WERI-Rb-1 (cell line): Measurements from ENCODE around the gene UBE2O.

Experiments used
- DNase-seq: peaks from one replicate; pipeline ENCODE4 v3.0.0-alpha.2; 2020
- H3K27ac ChIP-seq: fragments of 250-450 bp; sonication (Bioruptor Pico); 2 replicates; pipeline ENCODE4 v1.5.1; 2020; ENCODE audit warnings: mild to moderate bottlenecking, moderate library complexity
- H3K27me3 ChIP-seq: fragments of 250-450 bp; sonication (Bioruptor Pico); 2 replicates; pipeline ENCODE4 v1.5.1; 2021; ENCODE audit warnings: mild to moderate bottlenecking, low read depth, moderate library complexity; ENCODE audit not compliant: insufficient read depth, severe bottlenecking
- H3K36me3 ChIP-seq: fragments of 250-450 bp; sonication (Bioruptor Pico); 2 replicates; pipeline ENCODE4 v1.5.1; 2020; ENCODE audit warnings: mild to moderate bottlenecking, moderate library complexity
- H3K4me3 ChIP-seq: 2 replicates; pipeline ENCODE4 v1.5.1; 2011; ENCODE audit warnings: low read depth, mild to moderate bottlenecking, control low read depth, low read length
- H3K9me3 ChIP-seq: fragments of 250-450 bp; sonication (Bioruptor Pico); 2 replicates; pipeline ENCODE4 v1.5.1; 2021; ENCODE audit warnings: mild to moderate bottlenecking, moderate library complexity; ENCODE audit not compliant: severe bottlenecking
- CTCF ChIP-seq: IDR thresholded peaks from 2 replicates; pipeline ENCODE4 v1.5.1; 2011; ENCODE audit warnings: low read depth, mild to moderate bottlenecking, control low read depth, inconsistent platforms, low read length

The UBE2O gene

DNA sequence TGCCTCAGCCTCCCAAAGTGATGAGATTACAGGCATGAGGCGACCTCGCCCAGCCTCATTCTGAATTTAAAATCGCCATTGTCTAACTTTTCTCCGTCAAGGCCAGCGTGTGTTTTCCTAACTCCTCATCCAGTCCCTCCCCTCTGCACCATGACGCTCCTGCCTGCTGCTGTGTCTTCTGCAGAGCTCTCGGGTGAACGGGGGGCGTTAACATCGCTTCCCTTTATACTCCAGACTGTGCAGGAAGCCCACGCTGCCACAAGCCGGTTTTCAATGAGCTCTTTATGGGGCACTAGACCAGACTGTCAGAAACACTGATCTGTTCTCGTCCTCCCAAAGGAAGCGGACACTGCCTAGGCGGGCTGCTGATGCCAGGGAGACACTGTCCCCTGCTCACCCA lies 27.7 kb upstream of the UBE2O start:
- no peak for DNase-seq
- no peak for TF ChIP-seq CTCF
- no peak overlapping the region for H3K4me3 ChIP-seq
- no peaks in the 10 kb centered on the region for H3K36me3 ChIP-seq
- no peaks in the 10 kb centered on the region for H3K9me3 ChIP-seq
- no peak overlapping the region; the same call in 1 of the 2 replicates for H3K27ac ChIP-seq
- H3K27me3 ChIP-seq, result no peaks in the 10 kb centered on the region

GRCh38 chr17:76479515-76480060 lies 26.6 kb upstream of the UBE2O start:
- no peak for DNase-seq
- H3K9me3 ChIP-seq, result no peaks in the 10 kb centered on the region
- no peak overlapping the region for H3K4me3 ChIP-seq
- H3K36me3 ChIP-seq, result no peaks in the 10 kb centered on the region
- H3K27ac ChIP-seq, result no peak overlapping the region
- no peaks in the 10 kb centered on the region for H3K27me3 ChIP-seq
- TF ChIP-seq CTCF, result no peak

DNA sequence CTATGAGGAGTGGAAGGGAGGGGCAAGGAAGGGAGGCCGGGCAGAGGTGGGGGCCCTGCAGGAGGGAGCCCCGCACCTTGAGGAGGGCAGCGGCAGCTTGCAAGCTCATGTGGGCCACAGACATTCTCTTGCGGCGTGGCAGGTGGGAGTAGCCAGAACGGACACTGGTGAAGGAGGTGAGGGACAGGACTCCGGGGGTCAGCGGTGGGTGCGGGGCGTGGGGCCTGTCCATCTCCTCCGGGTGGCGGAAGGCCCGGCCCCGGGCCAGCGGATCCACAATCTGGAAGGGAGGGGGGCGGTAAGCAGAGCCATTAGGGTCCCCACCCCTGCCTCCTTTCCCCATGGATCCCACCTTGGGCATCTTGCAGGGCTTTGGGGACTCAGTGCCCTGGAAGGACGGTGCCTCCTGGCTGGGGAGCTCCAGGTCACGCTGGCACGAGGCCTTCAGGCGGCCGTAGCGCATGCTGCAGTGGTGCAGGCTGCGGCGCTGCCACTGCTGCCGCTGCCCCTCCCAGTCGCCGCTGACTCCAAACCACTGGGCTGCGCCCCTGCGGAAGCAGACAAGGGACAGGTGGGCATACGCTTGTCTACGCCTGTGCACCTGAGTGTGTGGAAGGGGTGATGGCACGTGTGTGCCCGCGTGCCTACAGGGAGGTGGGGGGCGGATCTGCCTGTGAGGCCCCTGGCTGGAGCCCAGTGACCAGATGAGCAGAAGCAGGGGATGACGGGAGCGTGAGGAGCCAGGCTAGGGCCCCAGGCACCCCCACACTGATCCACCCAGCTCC lies 26.0 kb upstream of the UBE2O start:
- TF ChIP-seq CTCF, result no peak
- H3K9me3 ChIP-seq, result no peaks in the 10 kb centered on the region
- H3K27ac ChIP-seq, result no peak overlapping the region
- no peak overlapping the region for H3K4me3 ChIP-seq
- no peak for DNase-seq
- no peaks in the 10 kb centered on the region for H3K27me3 ChIP-seq
- H3K36me3 ChIP-seq, result no peaks in the 10 kb centered on the region

DNA sequence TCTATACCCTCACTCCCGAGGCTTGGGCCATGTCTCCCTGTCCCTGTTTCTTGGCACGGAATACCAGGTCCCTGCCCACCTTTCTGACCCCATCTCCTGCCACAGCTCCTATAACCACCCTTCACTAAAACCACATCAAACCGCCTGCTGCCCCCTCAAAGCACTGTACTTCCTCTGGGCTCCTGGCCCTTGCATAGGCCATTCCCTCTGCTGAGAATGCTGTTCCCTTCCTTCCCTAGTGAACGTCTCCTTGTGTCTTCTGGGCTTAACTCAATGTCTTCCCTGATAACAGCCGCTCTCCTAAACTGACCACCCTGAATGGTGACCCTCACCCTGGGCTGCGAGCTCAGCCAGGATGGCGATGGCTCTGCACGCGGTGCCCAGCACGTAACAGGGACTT lies 25.1 kb upstream of the UBE2O start:
- H3K4me3 ChIP-seq, result no peak overlapping the region
- H3K27me3 ChIP-seq, result no peaks in the 10 kb centered on the region
- DNase-seq, result no peak
- H3K27ac ChIP-seq, result no peak overlapping the region
- H3K9me3 ChIP-seq, result no peaks in the 10 kb centered on the region
- TF ChIP-seq CTCF, result no peak
- H3K36me3 ChIP-seq, result no peaks in the 10 kb centered on the region

- Histone ChIP-seq H3K4me3 (no peak overlapping the region), H3K9me3 (no peaks in the 10 kb centered on the region), H3K27ac (no peak overlapping the region), H3K36me3 (no peaks in the 10 kb centered on the region; the same call in 1 of the 2 replicates), H3K27me3 (no peaks in the 10 kb centered on the region)
- TF ChIP-seq CTCF, result no peak
- DNase-seq, result no peak
Observed at GRCh38 chr17:76477576-76477975, 24.6 kb upstream of the UBE2O start.
